Measurements from ENCODE around the gene RNF214.

- TF ChIP-seq, protein P1, sequence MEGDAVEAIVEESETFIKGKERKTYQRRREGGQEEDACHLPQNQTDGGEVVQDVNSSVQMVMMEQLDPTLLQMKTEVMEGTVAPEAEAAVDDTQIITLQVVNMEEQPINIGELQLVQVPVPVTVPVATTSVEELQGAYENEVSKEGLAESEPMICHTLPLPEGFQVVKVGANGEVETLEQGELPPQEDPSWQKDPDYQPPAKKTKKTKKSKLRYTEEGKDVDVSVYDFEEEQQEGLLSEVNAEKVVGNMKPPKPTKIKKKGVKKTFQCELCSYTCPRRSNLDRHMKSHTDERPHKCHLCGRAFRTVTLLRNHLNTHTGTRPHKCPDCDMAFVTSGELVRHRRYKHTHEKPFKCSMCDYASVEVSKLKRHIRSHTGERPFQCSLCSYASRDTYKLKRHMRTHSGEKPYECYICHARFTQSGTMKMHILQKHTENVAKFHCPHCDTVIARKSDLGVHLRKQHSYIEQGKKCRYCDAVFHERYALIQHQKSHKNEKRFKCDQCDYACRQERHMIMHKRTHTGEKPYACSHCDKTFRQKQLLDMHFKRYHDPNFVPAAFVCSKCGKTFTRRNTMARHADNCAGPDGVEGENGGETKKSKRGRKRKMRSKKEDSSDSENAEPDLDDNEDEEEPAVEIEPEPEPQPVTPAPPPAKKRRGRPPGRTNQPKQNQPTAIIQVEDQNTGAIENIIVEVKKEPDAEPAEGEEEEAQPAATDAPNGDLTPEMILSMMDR (IDR thresholded peaks at IDR 0.05), result no peak
- TF ChIP-seq POLR2A (IDR thresholded peaks at IDR 0.05), result no peak
Measured at GRCh38 chr11:117258576-117258975, 26.1 kb downstream of the RNF214 start.
